HG03520 (cell line): ENCODE results near the gene GPBAR1.
"Not testable (repeated sequence)": the region's sequence is repeated elsewhere in the genome, so short reads cannot be mapped to it uniquely, and the experiment has no call there.

Experiments used
- ATAC-seq: cut with Tn5 transposase; IDR thresholded peaks from one replicate; pipeline ENCODE4 v1.9.1; 2021; ENCODE audit warnings: mild to moderate bottlenecking, moderate library complexity; ENCODE audit not compliant: unreplicated experiment

GPBAR1 gene

GRCh38 chr2:218305383-218305782 is 44.6 kb downstream of the GPBAR1 start:
- no peak for ATAC-seq

GRCh38 chr2:218306184-218306920 is 45.5 kb downstream of the GPBAR1 start:
- ATAC-seq: no peak

- no peak for ATAC-seq
These were observed 46.7 kb downstream of the GPBAR1 start for GRCh38 chr2:218307415-218308090.

DNA sequence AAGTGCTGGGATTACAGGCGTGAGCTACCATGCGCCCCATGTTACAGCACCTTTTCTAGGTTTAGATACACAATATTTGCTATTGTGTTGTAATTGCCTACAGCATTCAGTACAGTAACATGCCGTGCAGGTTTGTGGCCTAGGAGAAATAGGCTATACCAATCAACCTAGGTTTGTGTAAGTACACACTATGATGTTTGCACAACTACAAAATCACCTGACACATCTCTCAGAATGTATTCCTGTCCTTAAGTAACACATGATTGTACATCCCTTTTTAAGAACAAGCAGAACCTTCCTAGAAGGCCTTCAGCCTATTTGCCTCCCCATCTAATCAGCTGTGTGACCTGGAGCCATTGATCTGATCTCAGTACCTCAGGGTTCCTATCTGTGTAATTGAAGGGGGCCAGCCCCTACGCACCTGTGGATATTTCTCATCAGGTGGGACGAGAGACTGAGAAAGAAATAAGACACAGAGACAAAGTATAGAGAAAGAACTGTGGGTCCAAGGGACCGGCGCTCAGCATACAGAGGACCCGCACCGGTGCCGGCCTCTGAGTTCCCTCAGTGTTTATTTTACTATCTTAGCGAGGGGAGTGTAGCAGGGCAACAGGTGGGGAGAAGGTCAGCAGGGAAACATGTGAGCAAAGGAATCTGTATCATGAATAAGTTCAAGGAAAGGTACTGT is 50.2 kb downstream of the GPBAR1 start:
- ATAC-seq: no peak

- not testable (repeated sequence) for ATAC-seq
These were observed 50.9 kb downstream of the GPBAR1 start for GRCh38 chr2:218311541-218312266.

- no peak for ATAC-seq
These were observed 51.5 kb downstream of the GPBAR1 start for GRCh38 chr2:218312267-218312756.

DNA sequence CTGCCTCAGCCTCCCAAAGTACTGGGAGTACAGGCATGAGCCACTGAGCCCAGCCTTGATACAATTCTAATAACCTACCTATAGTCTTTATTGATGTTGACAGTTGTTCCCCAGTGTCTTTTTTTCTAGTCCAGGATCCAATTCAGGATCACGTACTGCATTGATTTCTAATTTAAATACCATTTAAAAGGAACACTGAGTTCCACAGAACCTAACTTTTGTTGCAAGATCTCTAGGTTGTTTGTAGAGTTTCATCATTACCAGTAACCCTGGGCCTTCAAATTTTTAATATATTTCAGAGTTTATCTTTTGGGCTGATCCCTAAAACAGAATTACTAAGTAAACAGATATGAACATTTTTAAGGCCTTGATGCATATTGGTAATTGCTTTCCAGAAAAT is 52.5 kb downstream of the GPBAR1 start:
- no peak for ATAC-seq
